HG03135 (cell line): ENCODE measurements around the gene PARD3.

ENCODE experiments used
- ATAC-seq: cut with Tn5 transposase; IDR thresholded peaks from one replicate; pipeline ENCODE4 v1.9.1; 2021; ENCODE audit warnings: mild to moderate bottlenecking, moderate library complexity; ENCODE audit not compliant: unreplicated experiment

PARD3 gene

GRCh38 chr10:34629084-34629483 lies 186.0 kb downstream of the PARD3 start:
- ATAC-seq, result no peak

GRCh38 chr10:34628174-34628796 lies 186.8 kb downstream of the PARD3 start:
- no peak for ATAC-seq

- no peak for ATAC-seq
Observed at GRCh38 chr10:34627741-34628140, 187.4 kb downstream of the PARD3 start.

- no peak for ATAC-seq
Observed at GRCh38 chr10:34627331-34627730, 187.8 kb downstream of the PARD3 start.

GRCh38 chr10:34626158-34626880 lies 188.8 kb downstream of the PARD3 start:
- no peak for ATAC-seq

GRCh38 chr10:34624323-34625153 lies 190.6 kb downstream of the PARD3 start:
- ATAC-seq, result no peak

GRCh38 chr10:34622945-34623344 lies 192.2 kb downstream of the PARD3 start:
- ATAC-seq, result no peak

- ATAC-seq, result no peak
Observed at GRCh38 chr10:34618611-34619010, 196.5 kb downstream of the PARD3 start.

- ATAC-seq, result no peak
Observed at GRCh38 chr10:34615770-34616169, 199.3 kb downstream of the PARD3 start.

GRCh38 chr10:34613491-34613890 lies 201.6 kb downstream of the PARD3 start:
- ATAC-seq, result no peak

GRCh38 chr10:34612938-34613337 lies 202.2 kb downstream of the PARD3 start:
- no peak for ATAC-seq

- ATAC-seq, result no peak
Observed at GRCh38 chr10:34612446-34612845, 202.7 kb downstream of the PARD3 start.

GRCh38 chr10:34609287-34609940 lies 205.7 kb downstream of the PARD3 start:
- ATAC-seq, result no peak

- ATAC-seq, result no peak
Observed at GRCh38 chr10:34607894-34608293, 207.2 kb downstream of the PARD3 start.

GRCh38 chr10:34606890-34607289 lies 208.2 kb downstream of the PARD3 start:
- ATAC-seq, result no peak

- no peak for ATAC-seq
Observed at GRCh38 chr10:34602478-34602877, 212.6 kb downstream of the PARD3 start.

GRCh38 chr10:34601691-34602090 lies 213.4 kb downstream of the PARD3 start:
- no peak for ATAC-seq

- no peak for ATAC-seq
Observed at GRCh38 chr10:34599026-34599795, 215.9 kb downstream of the PARD3 start.

GRCh38 chr10:34596351-34596750 lies 218.7 kb downstream of the PARD3 start:
- no peak for ATAC-seq

GRCh38 chr10:34593930-34594329 lies 221.2 kb downstream of the PARD3 start:
- no peak for ATAC-seq
